ENCODE results near the gene SMARCAD1.

SMARCAD1 gene, protein sequence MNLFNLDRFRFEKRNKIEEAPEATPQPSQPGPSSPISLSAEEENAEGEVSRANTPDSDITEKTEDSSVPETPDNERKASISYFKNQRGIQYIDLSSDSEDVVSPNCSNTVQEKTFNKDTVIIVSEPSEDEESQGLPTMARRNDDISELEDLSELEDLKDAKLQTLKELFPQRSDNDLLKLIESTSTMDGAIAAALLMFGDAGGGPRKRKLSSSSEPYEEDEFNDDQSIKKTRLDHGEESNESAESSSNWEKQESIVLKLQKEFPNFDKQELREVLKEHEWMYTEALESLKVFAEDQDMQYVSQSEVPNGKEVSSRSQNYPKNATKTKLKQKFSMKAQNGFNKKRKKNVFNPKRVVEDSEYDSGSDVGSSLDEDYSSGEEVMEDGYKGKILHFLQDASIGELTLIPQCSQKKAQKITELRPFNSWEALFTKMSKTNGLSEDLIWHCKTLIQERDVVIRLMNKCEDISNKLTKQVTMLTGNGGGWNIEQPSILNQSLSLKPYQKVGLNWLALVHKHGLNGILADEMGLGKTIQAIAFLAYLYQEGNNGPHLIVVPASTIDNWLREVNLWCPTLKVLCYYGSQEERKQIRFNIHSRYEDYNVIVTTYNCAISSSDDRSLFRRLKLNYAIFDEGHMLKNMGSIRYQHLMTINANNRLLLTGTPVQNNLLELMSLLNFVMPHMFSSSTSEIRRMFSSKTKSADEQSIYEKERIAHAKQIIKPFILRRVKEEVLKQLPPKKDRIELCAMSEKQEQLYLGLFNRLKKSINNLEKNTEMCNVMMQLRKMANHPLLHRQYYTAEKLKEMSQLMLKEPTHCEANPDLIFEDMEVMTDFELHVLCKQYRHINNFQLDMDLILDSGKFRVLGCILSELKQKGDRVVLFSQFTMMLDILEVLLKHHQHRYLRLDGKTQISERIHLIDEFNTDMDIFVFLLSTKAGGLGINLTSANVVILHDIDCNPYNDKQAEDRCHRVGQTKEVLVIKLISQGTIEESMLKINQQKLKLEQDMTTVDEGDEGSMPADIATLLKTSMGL

DNA sequence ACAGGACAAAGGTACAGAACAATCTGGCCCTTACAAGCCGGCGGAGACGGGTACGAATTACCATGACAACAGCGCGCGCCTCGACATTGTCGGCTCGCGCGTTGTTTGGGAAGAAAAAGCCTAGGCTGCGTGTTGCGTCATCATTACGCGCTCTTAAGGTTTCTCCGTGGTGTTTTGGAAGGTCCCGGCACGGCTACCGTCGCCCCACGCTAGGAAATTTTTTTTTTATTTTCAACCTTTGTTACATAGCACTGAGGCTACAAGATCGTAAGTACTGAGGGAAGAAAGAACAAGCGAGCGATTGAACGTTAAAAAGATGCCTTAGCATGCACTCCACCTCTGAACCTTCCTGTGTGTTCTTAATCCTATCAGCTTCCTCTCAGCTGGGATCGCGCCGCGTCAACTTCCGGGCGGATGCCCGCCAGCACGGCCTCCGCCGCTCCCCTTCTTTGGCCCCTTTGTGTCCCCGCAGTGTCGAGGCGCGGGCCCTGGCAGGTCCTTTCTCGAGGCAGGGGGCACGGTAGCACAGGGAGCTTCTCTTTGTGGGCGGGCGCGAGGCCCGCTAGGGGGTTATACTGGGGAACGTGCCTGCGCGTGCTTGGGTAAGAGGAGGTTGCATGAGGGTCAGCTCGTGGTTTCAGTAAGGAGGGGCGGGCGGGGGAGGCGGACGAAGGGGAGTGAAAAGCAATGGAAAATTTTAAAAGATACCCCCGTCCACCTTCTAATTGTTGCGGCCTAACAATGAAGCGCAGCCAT, at the start of gene SMARCAD1:
Gene SMARCAD1, plus strand, starts transcription at position 397 of the 756 bp plus-strand sequence. CDS start 530 bp downstream, outside the sequence.
- DNase-seq, result peak; percentile 93

DNA sequence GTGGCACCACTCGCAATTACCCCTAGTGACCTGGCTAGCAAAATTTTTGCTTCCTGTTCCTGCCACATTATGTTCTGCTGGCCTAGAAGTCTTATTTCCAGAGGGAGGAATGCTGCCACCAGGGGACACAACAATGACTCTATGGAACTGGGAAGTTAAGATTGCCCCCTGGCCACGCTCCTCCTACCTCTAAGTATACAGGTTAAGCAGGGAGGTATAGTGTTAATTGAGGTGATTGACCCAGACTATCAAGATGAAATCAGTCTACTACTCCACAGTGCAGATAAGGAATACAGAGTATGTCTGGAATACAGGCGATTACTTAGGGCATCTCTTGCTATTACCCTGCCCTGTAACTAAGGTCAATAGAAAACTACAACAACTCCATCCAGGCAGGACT, 48.8 kb upstream of the SMARCAD1 start:
- no peak for DNase-seq

DNA sequence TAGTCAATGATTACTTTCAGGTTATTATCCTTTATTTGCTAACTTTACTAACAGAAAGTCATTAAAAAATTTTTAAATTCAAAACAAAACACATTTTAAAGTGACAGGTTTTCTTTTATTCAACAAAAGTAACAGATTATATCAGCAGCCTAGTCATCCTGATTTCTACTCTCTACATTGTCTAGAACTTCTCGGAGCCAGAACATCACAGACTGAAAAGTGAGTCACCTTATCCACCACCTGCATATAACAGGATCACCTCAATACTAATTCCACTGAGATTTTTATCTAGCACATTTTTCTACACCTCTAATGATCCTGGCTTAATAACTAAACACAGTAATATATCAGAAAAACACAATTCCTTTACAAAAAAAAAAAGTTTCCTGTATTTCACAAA, 47.9 kb upstream of the SMARCAD1 start:
- no peak for DNase-seq

DNA sequence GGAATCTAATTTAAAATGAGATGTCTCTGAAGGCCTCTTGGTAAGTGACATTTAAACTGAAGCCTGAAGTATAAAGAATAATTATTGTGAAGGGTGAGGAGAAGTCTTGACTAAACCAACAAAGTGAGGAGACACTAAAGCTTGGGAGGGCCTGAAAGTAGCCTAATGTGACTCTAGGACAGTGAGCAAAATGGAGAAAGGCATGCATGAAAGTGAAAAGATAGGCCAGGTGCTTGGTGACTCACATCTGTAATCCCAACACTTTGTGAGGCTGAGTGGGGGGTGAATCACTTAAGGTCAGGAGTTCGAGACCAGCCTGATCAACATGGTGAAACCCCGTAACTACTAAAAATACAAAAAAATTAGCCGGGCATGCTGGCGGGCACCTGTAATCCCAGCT, 46.9 kb upstream of the SMARCAD1 start:
- no peak for DNase-seq

DNA sequence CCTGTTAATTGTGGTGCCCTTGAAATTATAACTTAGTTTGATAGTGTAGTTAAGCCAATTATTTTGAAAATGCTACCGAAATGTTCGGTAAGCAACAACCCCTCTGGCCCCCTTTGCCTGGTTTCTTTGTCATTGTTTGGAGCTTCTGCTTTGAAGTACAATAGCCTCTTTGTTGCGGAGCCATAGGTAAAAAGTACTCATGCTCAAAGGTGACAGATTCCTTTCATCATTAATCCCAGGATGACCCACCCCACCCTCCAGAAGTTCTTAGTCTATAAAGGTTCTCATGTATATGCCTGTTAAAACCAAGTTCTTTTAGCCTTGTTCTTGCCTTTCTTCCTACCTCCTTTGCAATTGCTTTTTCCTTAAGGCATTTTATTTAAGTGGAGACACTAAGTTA, 42.4 kb upstream of the SMARCAD1 start:
- DNase-seq, result no peak

DNA sequence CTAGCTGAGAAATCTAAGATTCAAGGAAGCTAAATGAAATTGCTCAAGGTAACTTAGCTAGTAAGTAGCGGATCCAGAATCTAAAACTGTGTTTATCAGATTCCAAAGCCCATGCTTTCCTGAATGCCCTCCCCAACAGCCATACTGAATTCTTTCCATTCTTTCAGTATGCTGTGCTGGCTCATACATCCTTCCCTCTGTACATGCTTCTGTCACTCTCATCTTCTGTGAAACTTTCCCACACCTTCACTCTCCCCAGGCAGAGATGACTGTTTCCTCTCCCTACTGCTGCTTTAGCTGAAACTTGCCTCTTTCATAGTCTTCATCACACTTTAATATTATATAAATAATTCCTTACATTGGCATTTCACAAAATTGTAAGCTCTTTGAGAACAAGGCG, 39.3 kb upstream of the SMARCAD1 start:
- DNase-seq, result no peak

DNA sequence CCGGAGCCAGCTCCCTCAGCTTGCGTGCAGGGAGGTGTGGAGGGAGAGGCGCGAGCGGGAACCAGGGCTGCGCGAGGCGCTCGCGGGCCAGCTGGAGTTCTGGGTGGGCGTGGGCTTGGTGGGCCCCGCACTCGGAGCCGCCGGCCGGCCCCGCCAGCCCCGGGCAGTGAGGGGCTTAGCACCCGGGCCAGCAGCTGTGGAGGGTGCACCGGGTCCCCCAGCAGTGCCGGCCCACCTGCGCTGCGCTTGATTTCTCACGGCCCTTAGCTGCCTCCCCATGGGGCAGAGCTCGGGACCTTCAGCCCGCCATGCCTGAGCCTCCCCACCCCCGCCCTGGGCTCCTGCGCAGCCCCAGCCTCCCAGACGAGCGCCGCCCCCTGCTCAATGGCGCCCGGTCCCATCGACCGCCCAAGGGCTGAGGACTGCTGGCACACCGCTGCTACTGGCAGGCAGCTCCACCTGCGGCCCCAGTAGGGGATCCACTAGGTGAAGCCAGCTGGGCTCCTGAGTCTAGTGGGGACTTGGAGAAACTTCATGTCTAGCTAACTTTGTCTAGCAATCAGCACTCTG, 37.8 kb upstream of the SMARCAD1 start:
- no peak for DNase-seq

DNA sequence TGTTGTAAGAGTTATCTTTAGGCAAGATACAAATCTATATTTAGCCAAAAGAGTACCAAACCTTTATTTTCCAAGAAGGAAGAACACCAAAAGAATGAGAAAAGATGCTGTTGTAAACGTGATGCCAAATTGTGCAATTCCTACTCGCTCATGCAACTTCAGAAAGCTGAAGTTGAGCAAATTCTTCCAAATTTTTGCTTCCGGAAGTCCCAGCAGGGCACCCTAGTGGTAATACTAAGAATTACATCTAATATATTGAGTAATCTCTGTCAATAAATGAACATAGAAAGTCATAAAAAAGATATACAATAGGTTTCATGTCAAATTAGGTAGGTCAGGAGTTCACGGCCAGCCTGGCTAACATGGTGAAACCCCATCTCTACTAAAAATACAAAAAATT, 36.0 kb upstream of the SMARCAD1 start:
- no peak for DNase-seq

DNA sequence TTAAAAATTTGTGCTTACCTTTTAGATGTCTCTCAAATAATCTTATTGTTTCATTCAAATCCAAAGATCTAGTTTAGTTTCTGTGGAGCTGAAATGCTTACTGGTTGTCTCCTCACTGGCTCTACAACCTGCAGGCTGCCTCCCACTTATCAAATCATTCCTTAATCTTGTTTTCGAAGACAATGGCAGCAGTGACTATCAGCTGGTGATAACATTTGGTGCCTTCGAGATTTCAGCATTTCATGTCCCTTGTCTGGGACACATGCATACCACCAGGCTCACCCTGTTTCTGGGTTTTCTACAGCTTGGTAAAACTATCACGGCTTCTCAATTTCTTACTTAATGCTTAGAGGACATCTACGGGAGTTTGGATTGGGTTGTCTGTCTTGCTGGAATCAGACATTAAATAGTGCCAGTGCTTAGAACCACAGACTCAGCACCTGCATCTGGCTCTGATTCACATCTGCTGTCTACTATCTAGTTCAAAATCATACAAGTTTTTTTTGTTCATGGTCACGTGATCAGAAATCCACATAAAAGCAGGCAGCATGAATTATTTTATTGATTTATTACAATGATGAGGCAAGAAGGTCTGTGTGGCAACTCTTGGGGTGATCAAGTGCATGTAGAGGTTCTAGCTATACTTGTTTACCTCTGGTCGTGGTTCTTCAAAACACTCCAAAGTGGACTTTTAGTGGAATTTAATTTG, 32.0 kb upstream of the SMARCAD1 start:
- no peak for DNase-seq

DNA sequence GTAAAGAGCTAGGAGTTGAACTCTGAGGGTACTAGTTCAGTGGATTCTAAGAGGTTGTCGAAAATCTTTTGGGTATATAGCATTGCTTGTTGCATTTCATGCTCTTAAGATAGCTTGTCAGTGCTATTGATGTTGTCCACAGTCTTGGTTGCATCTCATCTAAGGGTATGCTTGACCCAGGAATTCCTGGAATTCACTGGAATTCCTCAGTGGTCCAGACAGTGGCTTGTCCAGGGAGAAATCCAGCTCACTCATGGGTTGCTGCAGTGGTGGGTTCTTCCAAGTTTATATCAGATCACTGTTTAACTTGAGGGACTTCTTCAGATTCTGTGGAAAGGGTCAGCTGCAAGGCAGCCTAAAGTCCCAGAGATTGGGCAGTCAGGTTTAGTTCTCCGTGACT, 29.8 kb upstream of the SMARCAD1 start:
- DNase-seq, result no peak

DNA sequence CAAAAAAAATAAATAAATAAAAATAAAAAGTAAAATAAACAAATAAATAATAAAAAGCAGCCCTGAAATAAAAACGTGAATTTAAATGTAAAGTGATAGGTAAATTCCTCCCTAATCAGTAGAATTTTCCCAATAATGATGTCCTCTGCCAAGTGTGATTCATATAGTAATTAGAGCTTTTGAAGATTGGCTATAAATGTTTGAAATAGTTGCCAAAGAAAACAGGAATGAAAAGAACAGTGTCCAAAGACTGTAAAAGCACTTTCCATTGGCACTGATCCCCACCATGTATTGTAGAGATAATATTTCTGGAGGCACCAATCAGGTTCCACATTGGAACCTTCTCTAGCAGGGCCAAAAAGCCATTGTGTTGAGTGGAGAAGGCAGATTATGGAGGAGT, 25.9 kb upstream of the SMARCAD1 start:
- DNase-seq, result no peak

DNA sequence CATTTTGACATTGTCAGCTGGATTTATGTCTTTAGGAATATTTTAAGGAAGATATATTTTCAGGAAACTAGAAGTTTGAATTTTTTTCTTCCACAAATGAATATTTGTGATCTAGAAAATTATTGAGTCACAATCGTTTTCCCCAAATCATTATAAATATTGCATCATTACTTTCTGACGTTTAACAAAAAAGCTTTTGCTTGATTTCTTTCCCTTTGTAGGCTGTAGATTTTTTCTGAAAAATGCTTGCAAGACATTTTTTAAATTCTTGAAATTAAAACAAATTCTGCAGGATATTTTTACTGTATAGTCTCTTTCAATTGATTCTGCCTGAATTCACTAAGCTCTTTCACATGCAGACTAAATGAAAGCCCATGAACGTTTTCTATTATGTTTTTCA, 4.9 kb upstream of the SMARCAD1 start:
- no peak for DNase-seq

DNA sequence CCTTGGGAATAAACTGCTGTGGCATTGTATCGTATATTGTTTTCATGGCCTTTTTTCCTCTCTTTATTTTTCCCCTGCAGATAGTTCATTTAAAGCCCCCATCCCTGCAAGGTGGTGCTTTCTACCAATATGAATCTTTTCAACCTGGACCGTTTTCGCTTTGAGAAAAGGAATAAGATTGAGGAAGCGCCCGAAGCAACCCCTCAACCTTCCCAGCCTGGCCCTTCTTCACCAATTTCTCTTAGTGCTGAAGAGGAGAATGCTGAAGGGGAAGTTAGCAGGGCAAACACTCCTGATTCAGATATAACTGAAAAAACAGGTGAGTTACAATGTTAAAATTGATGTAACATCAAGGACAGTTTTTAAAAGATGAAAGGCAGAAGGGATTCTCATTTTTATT, 601 bp downstream of the SMARCAD1 start:
- DNase-seq, result no peak

DNA sequence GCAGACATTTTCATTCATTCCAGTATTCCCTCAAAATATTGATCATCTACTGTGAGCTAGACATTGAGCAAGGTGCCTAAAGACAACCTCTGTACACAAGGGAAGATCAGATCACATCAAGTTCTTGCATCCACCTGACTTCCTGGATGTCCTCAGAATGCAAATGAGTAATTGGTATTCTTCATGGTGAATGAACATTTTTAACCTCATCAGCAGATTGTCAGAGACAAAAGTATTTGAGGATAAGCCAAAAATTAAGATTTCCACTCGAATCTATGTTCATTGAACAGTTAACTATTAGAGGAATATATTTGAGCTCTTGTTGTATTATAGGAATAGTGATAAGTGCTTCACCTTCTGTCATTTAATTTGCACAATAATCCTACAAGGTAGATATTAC, 1.3 kb downstream of the SMARCAD1 start:
- no peak for DNase-seq

DNA sequence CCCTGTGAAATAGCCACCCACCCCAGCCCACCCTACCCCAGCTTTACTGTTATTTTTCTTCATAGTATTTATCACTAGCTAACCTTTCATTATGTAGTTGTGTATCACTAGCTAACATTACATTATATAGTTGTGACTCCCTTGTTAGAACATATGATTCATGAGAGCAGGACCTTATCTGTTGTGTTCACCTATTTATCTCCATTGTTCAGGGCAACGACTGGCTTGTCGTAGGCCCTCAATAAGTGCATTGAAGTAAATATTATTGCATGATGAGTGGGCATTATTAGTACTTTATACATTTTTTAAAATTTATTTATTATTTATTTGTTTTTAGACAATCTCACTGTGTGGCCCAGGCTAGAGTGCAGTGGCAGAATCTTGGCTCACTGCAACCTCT, 4.2 kb downstream of the SMARCAD1 start:
- no peak for DNase-seq

DNA sequence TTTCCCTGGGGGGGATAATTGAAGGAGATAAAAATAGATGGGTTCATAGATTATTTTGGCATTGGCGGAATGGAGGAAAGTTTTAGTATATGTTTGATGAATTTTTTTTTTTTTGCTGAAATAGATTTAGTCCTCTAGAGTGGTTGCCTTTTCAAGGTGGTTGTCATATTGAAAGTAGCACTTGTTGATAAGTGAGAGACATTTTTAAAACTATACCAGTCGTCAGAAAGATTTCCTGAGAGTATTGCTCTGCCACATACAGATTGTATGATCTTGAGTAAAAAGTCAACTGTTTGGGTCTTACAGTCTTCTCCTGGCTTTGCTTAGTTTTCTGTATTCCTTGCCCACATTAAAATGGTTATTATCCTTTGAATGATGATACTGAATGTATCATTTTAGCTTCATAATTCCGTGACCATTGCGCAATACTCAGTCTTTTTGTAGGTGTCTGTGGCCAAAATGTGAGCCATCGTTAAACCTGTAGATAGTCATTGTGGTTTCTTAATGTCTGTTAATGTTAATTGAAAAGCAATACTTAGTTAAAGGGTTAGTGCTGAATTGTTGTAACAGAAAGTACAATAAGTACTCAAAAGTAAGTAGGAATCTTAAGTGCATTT, 7.1 kb downstream of the SMARCAD1 start:
- DNase-seq, result no peak

DNA sequence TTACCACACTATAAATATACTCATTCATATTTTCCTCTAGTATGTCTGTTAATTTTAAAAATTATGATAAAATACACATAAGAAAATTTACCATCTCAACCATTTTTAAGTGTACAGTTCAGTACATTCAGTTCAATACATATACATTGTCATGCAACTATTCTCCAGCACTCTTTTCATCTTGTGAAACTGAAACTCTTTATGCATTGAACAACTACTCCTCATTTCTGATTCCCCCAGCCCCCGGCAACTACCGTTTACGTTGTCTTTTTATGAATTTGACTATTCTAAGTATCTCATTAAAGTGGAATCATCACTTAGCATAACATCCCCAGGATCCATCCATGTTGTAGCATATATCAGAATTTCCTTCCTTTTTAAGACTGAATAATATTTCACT, 8.7 kb downstream of the SMARCAD1 start:
- no peak for DNase-seq

DNA sequence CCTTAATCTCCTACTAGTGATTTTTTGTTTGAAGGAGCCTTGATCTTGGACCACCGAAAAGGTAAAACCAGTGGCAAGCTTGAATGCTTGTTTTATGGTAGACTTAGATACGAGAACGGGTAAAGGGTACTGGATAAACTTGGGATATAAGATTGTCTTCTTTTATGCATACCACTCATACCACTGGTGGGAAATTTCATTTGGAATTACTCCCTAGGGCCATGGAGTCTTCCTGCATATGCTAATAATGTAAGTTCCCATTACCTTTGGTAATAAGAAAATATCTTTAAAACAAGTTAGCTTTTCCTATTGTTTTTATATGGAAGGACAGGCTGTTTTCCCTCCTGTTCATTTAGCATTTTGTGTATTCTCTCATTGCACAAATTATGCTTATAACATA, 11.7 kb downstream of the SMARCAD1 start:
- DNase-seq, result no peak

DNA sequence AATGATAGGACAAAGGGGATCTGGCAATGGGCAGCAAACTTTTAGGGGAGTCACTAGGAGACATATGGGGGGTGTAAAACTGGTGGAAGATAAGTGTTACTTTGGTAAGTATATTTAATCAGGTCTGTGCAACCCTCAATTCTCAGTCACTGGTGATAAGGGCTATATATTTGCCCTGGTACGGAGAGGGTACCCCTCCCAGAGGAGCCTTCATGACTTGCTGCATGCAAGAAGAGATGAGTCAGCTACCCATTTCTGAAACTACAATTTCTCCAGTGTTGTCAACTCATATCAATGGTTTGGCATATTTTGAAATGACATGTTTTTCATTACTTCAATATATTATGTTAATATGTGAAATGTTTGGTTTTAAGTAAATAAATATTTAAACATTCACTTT, 14.3 kb downstream of the SMARCAD1 start:
- no peak for DNase-seq

DNA sequence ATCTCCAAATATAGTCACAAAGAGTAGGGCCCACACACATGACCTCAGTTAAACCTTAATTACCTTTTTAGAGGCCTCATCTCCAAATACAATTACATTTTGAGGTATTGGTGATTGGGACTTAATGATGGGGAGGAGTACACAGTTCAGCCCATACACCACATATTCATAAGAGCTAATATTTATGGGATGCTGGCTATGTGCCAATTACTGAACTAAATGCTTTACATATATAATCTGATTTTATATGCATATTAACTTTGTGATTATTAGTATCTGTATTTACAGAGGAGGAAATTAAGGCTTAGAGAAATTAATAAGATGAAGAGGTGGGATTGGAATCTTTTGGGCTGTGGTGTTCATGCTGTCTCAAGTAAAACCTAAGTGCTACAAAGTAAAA, 17.8 kb downstream of the SMARCAD1 start:
- no peak for DNase-seq

DNA sequence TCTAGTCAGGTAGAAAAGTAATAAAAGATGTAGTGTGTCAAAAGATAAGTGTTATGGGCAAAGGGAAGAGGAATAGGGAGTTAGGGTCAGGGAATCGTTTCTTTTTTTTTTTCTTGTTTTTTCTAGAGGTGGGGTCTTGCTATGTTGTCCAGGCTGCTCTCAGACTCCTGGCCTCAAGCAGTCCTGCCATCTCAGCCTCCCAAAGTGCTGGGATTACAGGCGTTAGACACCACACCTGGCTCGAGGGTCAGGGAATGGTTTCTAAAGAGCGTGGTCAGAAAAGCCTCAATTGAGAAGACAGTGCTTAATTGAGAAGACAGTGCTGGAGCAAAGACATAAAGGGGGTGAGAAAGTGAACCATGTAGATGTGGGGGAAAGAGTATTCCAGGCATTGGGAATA, 19.1 kb downstream of the SMARCAD1 start:
- no peak for DNase-seq

Measured in NCI-H1930 (cell line).